ENCODE data around the gene RPS10. TPM values are rescaled to one million over a fixed set of nuclear protein-coding genes. Genes with fewer than 3 reads are reported as not detected.

RPS10 gene
- total RNA-seq, 1 donor from 2014 or later: 3,975 TPM

DNA sequence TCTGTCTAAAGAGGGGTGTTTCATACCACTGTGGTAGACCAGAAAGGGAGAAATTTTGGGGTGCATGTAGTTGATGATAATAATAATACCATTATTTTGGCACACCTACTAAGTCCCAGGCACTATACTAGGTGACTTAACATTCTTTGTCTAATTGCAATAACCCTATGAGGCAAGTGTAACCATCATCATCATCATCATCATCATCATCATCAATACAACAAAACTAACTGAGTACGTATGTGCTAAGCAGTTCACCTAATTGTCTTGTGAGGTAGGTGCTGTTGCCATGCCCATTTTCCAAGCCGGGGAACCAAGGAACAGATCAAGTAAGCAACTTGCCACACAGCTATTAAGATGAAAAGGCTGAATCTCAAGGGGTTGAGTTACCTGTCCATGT is 37.4 kb upstream of the RPS10 start:
- Histone ChIP-seq H3K36me3 (ENCODE audit: control insufficient read depth, insufficient read depth, low read length) (no peaks in the 10 kb centered on the region), H3K27me3 (ENCODE audit: control insufficient read depth, insufficient read depth, low read length) (peaks cover 20% of the 10 kb centered on the region), H3K4me3 (ENCODE audit: low read depth, low read length) (no peak overlapping the region)
- TF ChIP-seq, protein P1, sequence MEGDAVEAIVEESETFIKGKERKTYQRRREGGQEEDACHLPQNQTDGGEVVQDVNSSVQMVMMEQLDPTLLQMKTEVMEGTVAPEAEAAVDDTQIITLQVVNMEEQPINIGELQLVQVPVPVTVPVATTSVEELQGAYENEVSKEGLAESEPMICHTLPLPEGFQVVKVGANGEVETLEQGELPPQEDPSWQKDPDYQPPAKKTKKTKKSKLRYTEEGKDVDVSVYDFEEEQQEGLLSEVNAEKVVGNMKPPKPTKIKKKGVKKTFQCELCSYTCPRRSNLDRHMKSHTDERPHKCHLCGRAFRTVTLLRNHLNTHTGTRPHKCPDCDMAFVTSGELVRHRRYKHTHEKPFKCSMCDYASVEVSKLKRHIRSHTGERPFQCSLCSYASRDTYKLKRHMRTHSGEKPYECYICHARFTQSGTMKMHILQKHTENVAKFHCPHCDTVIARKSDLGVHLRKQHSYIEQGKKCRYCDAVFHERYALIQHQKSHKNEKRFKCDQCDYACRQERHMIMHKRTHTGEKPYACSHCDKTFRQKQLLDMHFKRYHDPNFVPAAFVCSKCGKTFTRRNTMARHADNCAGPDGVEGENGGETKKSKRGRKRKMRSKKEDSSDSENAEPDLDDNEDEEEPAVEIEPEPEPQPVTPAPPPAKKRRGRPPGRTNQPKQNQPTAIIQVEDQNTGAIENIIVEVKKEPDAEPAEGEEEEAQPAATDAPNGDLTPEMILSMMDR (IDR thresholded peaks at IDR 0.05; ENCODE audit: insufficient read depth, low read length, poor library complexity, severe bottlenecking): no peak
- no peak for DNase-seq (ENCODE audit: low read depth)

DNA sequence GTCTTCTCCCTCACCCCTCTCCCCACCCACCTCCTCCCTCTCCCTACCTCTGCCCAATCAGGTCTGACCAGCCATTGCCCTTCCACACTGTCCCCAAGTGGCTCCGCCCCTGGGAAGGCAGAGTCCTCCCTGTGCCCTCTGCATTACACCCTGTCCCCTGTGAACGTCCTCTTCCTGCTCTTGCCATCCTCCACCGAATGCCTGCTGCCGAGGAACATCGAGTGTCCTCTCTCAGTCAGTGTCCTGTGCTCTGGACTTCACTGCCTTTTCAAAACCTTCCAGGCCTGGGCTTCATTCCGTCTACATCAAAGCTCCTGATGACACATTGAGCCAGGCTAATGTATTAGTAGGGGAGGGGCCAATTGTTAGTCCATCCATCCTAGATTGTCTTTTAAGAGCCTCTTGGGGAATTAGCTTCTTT is 36.7 kb upstream of the RPS10 start:
- TF ChIP-seq, protein P1 (IDR thresholded peaks at IDR 0.05; ENCODE audit: insufficient read depth, low read length, poor library complexity, severe bottlenecking): no peak
- no peak for DNase-seq (ENCODE audit: low read depth)
- Histone ChIP-seq H3K27me3 (ENCODE audit: control insufficient read depth, insufficient read depth, low read length) (peaks cover 22% of the 10 kb centered on the region), H3K4me3 (ENCODE audit: low read depth, low read length) (no peak overlapping the region), H3K36me3 (ENCODE audit: control insufficient read depth, insufficient read depth, low read length) (no peaks in the 10 kb centered on the region)

DNA sequence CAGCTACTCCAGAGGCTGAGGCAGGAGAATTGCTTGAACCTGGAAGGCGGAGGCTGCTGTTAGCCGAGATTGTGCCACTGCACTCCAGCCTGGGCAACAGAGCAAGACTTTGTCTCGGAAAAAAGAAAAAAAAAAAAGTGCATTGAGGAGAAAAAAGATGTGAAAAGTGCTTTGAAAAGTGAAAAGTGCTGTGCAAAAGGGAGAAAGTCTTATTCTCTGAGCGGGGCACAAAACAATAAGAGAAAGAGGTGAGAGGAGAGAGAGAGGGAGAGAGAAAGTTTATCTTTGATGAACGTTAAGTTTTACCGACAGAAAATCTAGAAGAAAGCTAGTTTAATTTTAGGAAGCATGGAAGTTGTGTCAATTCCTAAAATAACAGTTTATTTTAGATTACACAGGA is 36.1 kb upstream of the RPS10 start:
- H3K27me3 ChIP-seq (ENCODE audit: control insufficient read depth, insufficient read depth, low read length): peaks cover 22% of the 10 kb centered on the region
- no peaks in the 10 kb centered on the region for H3K36me3 ChIP-seq (ENCODE audit: control insufficient read depth, insufficient read depth, low read length)
- TF ChIP-seq, protein P1 (IDR thresholded peaks at IDR 0.05; ENCODE audit: insufficient read depth, low read length, poor library complexity, severe bottlenecking): no peak
- DNase-seq (ENCODE audit: low read depth): no peak
- no peak overlapping the region for H3K4me3 ChIP-seq (ENCODE audit: low read depth, low read length)

DNA sequence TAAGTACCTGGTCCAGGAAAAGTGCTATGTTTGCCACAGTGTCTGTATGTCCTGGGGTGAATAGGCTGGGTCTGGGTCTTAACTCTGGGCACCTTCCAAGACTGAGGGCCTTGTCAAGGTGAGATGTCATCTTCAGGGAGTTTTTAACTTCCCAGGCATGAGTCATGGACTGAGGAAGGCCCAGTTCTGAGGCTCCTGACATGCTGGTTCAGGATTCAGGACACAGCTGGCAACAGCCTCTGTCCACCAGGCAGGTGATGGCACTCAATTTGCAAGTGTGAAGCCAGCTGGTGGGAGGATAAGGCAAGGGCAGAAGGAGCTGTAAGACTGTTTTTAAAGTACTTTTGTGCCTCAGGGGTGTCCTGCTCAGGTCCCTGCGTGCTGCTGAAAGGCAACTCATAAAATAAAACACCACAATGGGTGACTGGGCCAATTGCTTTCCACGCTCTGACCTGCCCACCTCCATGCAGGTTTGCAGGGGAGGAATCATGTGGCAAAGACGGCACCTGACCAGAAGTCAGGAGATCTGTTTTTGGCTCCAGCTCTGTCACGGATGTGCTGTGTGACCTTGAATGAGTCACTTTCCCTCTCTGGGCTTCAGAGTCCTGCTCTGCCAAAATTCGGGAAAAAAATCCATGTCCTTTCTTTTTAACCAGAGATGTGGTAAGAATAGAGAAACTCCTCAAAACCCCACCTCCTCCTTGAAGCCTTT is 35.1 kb upstream of the RPS10 start:
- Histone ChIP-seq H3K27me3 (ENCODE audit: control insufficient read depth, insufficient read depth, low read length) (peaks cover 15% of the 10 kb centered on the region), H3K4me3 (ENCODE audit: low read depth, low read length) (no peak overlapping the region), H3K36me3 (ENCODE audit: control insufficient read depth, insufficient read depth, low read length) (no peaks in the 10 kb centered on the region)
- TF ChIP-seq, protein P1 (IDR thresholded peaks at IDR 0.05; ENCODE audit: insufficient read depth, low read length, poor library complexity, severe bottlenecking): no peak
- no peak for DNase-seq (ENCODE audit: low read depth)

DNA sequence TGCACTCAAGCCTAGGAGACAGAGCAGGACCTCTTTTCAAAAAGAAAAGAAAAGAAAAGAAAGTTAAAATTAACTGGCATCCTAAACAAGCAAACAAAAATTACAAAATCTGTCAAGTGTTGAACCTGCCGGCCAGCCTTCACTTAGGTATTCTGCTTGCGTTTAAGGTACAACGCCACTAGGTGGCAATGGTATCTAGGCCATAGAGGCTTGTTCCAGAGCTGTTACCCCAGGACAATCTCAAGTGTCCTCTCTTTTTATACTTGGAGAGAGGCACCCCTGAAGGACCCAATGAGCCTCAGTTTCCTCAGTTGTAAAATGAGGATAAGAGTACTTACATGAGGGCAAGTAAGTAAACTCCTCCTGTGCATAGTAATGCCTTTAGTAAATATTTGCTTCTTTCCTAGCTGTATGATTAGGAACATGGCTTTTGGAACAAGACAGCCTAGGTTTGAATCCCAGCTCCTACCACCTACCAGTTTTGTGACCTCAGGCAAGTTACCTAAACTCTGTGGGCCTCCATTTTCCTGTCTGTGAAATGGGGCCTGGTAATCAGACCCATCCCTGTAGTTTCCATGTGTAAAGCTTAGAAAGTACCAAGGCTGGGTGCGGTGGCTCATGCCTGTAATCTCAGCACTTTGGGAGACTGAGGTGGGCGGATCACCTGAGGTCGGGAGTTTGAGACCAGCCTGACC is 34.2 kb upstream of the RPS10 start:
- no peak for DNase-seq (ENCODE audit: low read depth)
- Histone ChIP-seq H3K36me3 (ENCODE audit: control insufficient read depth, insufficient read depth, low read length) (no peaks in the 10 kb centered on the region), H3K4me3 (ENCODE audit: low read depth, low read length) (no peak overlapping the region), H3K27me3 (ENCODE audit: control insufficient read depth, insufficient read depth, low read length) (peaks cover 7% of the 10 kb centered on the region)
- TF ChIP-seq, protein P1 (IDR thresholded peaks at IDR 0.05; ENCODE audit: insufficient read depth, low read length, poor library complexity, severe bottlenecking): peak; percentile 57

Data from kidney epithelial cell (primary cell).